ENCODE measurements around the gene GABRB3. TPM values are rescaled to one million over a fixed set of nuclear protein-coding genes. Genes with fewer than 3 reads are reported as not detected.

GABRB3 gene
- total and polyA plus RNA-seq, 4 donors = 0.81 to 5.5 (median 3.6) TPM

GRCh38 chr15:26658290-26658689 is 114.6 kb downstream of the GABRB3 start:
- Histone ChIP-seq H3K4me1 (ENCODE audit: control insufficient read depth in 5 of 5, insufficient read depth in 5 of 5, low read length in 5 of 5) (no peaks in the 10 kb centered on the region), H3K4me3 (no peak overlapping the region), H3K27ac (ENCODE audit: low read depth in 1 of 2, low read length in 1 of 2) (no peak overlapping the region), H3K9me3 (ENCODE audit: control insufficient read depth in 4 of 4, insufficient read depth in 3 of 4, low read length in 3 of 4) (peaks cover 0 to 6% (median under 1%) of the 10 kb centered on the region in 4 donors), H3K36me3 (ENCODE audit: control insufficient read depth in 4 of 4, insufficient read depth in 4 of 4, low read length in 4 of 4) (no peaks in the 10 kb centered on the region), H3K27me3 (ENCODE audit: control insufficient read depth in 3 of 3, insufficient read depth in 3 of 3, low read length in 2 of 3) (no peaks in the 10 kb centered on the region), H3K9ac (ENCODE audit: insufficient read depth in 1 of 2, low read length in 2 of 2) (no peak overlapping the region)
- DNase-seq (no peak), ATAC-seq (ENCODE audit: insufficient read depth, low FRiP score) (no peak)
- 60 to 68% methylated on average over 2 of the region's 2 CpGs for WGBS, 2 donors
- no peak for TF ChIP-seq CTCF (IDR thresholded peaks at IDR 0.05; ENCODE audit: control extremely low read depth, extremely low read depth)

GRCh38 chr15:26656080-26656479 is 116.8 kb downstream of the GABRB3 start:
- no peaks in the 10 kb centered on the region for H3K36me3 ChIP-seq (ENCODE audit: control insufficient read depth in 4 of 4, insufficient read depth in 4 of 4, low read length in 4 of 4)
- DNase-seq = no peak
- no peak overlapping the region for H3K4me3 ChIP-seq
- 81 to 87% methylated on average over 6 of the region's 6 CpGs for WGBS, 2 donors
- peaks cover 0 to 4% (median under 1%) of the 10 kb centered on the region in 4 donors for H3K9me3 ChIP-seq (ENCODE audit: control insufficient read depth in 4 of 4, insufficient read depth in 3 of 4, low read length in 3 of 4)
- no peak overlapping the region for H3K27ac ChIP-seq (ENCODE audit: low read depth in 1 of 2, low read length in 1 of 2)
- no peak overlapping the region for H3K9ac ChIP-seq (ENCODE audit: insufficient read depth in 1 of 2, low read length in 2 of 2)
- no peaks in the 10 kb centered on the region for H3K27me3 ChIP-seq (ENCODE audit: control insufficient read depth in 3 of 3, insufficient read depth in 3 of 3, low read length in 2 of 3)
- no peaks in the 10 kb centered on the region for H3K4me1 ChIP-seq (ENCODE audit: control insufficient read depth in 5 of 5, insufficient read depth in 5 of 5, low read length in 5 of 5)
- no peak for ATAC-seq (ENCODE audit: insufficient read depth, low FRiP score)
- no peak for TF ChIP-seq CTCF (IDR thresholded peaks at IDR 0.05; ENCODE audit: control extremely low read depth, extremely low read depth)

GRCh38 chr15:26651909-26652308 is 121.0 kb downstream of the GABRB3 start:
- ATAC-seq (ENCODE audit: insufficient read depth, low FRiP score) (no peak), DNase-seq (no peak)
- Histone ChIP-seq H3K4me1 (ENCODE audit: control insufficient read depth in 5 of 5, insufficient read depth in 5 of 5, low read length in 5 of 5) (no peaks in the 10 kb centered on the region), H3K27me3 (ENCODE audit: control insufficient read depth in 3 of 3, insufficient read depth in 3 of 3, low read length in 2 of 3) (peaks cover 0 to 2% (median 0%) of the 10 kb centered on the region in 3 donors), H3K9me3 (ENCODE audit: control insufficient read depth in 4 of 4, insufficient read depth in 3 of 4, low read length in 3 of 4) (peaks cover 0 to 11% (median 6%) of the 10 kb centered on the region in 4 donors), H3K4me3 (no peak overlapping the region), H3K27ac (ENCODE audit: low read depth in 1 of 2, low read length in 1 of 2) (no peak overlapping the region), H3K36me3 (ENCODE audit: control insufficient read depth in 4 of 4, insufficient read depth in 4 of 4, low read length in 4 of 4) (no peaks in the 10 kb centered on the region), H3K9ac (ENCODE audit: insufficient read depth in 1 of 2, low read length in 2 of 2) (no peak overlapping the region)
- WGBS, 2 donors = 58 to 71% methylated on average over 1 of the region's 1 CpG
- TF ChIP-seq CTCF (IDR thresholded peaks at IDR 0.05; ENCODE audit: control extremely low read depth, extremely low read depth) = no peak

- no peak for TF ChIP-seq CTCF (IDR thresholded peaks at IDR 0.05; ENCODE audit: control extremely low read depth, extremely low read depth)
- Histone ChIP-seq H3K36me3 (ENCODE audit: control insufficient read depth in 4 of 4, insufficient read depth in 4 of 4, low read length in 4 of 4) (no peaks in the 10 kb centered on the region), H3K9me3 (ENCODE audit: control insufficient read depth in 4 of 4, insufficient read depth in 3 of 4, low read length in 3 of 4) (peaks cover 0 to 13% (median 6%) of the 10 kb centered on the region in 4 donors), H3K4me3 (no peak overlapping the region), H3K27ac (ENCODE audit: low read depth in 1 of 2, low read length in 1 of 2) (no peak overlapping the region), H3K9ac (ENCODE audit: insufficient read depth in 1 of 2, low read length in 2 of 2) (no peak overlapping the region), H3K4me1 (ENCODE audit: control insufficient read depth in 5 of 5, insufficient read depth in 5 of 5, low read length in 5 of 5) (no peaks in the 10 kb centered on the region), H3K27me3 (ENCODE audit: control insufficient read depth in 3 of 3, insufficient read depth in 3 of 3, low read length in 2 of 3) (peaks cover 0 to 2% (median 0%) of the 10 kb centered on the region in 3 donors)
- DNase-seq = no peak
- ATAC-seq (ENCODE audit: insufficient read depth, low FRiP score) = no peak
- 91% methylated on average over 6 of the region's 6 CpGs for WGBS, 2 donors
These were observed 124.2 kb downstream of the GABRB3 start for GRCh38 chr15:26648676-26649075.

Data from lung (tissue), 12 donors.